ENCODE data around the gene PSORS1C2.

The PSORS1C2 gene

GRCh38 chr6:31112478-31112877, 26.4 kb downstream of the PSORS1C2 start, which contains the start of gene C6orf15:
Gene C6orf15 (minus strand): TSS chr6:31112575. CDS start chr6:31112555, 20 bp downstream.
- no peak for DNase-seq

- no peak for DNase-seq
These were observed 27.2 kb downstream of the PSORS1C2 start for GRCh38 chr6:31111712-31112111.

GRCh38 chr6:31110825-31111582, 27.9 kb downstream of the PSORS1C2 start:
- no peak for DNase-seq

GRCh38 chr6:31107052-31107451, 31.8 kb downstream of the PSORS1C2 start:
- no peak for DNase-seq

- DNase-seq = no peak
These were observed 35.7 kb downstream of the PSORS1C2 start for GRCh38 chr6:31103136-31103535.

- no peak for DNase-seq
These were observed 40.4 kb downstream of the PSORS1C2 start for GRCh38 chr6:31098449-31098938.

GRCh38 chr6:31096656-31097055, 42.2 kb downstream of the PSORS1C2 start:
- no peak for DNase-seq

- DNase-seq = no peak
These were observed 42.7 kb downstream of the PSORS1C2 start for GRCh38 chr6:31096215-31096614.

- no peak for DNase-seq
These were observed 44.4 kb downstream of the PSORS1C2 start for GRCh38 chr6:31094389-31094881.

GRCh38 chr6:31092769-31093505, 45.9 kb downstream of the PSORS1C2 start:
- DNase-seq = no peak

GRCh38 chr6:31092238-31092637, 46.6 kb downstream of the PSORS1C2 start:
- no peak for DNase-seq

GRCh38 chr6:31091680-31092079, 47.2 kb downstream of the PSORS1C2 start:
- DNase-seq = no peak

GRCh38 chr6:31090973-31091364, 47.9 kb downstream of the PSORS1C2 start:
- DNase-seq = no peak

- no peak for DNase-seq
These were observed 48.4 kb downstream of the PSORS1C2 start for GRCh38 chr6:31090275-31090972.

Measured in inflammatory macrophage treated with lipopolysaccharide for 1 hour (primary cell).